ENCODE data around the gene DGKI. TPM values are rescaled to one million over a fixed set of nuclear protein-coding genes. Genes with fewer than 3 reads are reported as not detected.

The DGKI gene
- total RNA-seq, 1 experiment from 2014 or later: 0.15 TPM

DNA sequence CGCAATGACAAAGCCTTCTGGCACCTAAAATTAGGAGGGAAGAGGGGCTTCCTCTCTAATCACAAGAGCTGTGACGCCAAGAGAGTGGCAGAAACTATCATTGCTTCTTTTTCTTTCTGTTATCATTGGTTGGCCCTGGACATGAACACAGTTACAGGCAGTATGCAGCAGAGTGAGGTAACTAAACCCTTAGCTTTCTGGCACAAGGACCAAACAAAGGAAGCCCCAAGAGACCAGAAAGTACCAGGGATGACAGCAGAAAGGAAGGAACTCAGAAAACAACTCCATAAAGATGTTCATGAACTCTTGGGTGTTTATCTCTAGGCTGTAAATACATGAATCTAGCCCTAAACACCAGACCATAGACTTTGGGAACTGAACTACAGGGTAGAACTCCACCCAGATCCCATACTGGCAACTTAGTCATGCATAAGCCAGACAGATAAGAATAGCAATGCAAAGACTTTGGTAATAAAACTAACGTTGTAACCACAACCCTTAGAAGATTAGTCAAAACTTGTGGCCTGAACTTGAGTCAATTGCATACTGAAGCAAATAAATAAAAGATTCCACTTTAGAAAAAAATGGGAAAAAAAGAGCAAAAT, 307.6 kb downstream of the DGKI start:
- intact Hi-C loops (cut with micrococcal nuclease): no loop called here
- Histone ChIP-seq H3K27ac (ENCODE audit: low read depth, low read length) (no peak overlapping the region), H4K20me1 (ENCODE audit: insufficient read depth) (no peaks in the 10 kb centered on the region), H3K4me1 (ENCODE audit: control insufficient read depth in 1 of 2, insufficient read depth in 2 of 2, low read length in 2 of 2) (no peaks in the 10 kb centered on the region), H3K4me2 (ENCODE audit: low read length) (no peak overlapping the region), H3K9me2 (ENCODE audit: insufficient read depth) (no peaks in the 10 kb centered on the region), H3K9me3 (ENCODE audit: control insufficient read depth in 1 of 2, insufficient read depth in 1 of 2, low read depth in 1 of 2, low read length in 2 of 2) (no peaks in the 10 kb centered on the region), H3K79me2 (ENCODE audit: insufficient read depth, low read length) (no peaks in the 10 kb centered on the region), H2AFZ (ENCODE audit: low read depth, low read length, poor library complexity, severe bottlenecking) (no peak overlapping the region), H3K9ac (ENCODE audit: low read length) (no peak overlapping the region), H3K27me3 (ENCODE audit: insufficient read depth, low read length) (no peaks in the 10 kb centered on the region), H3K36me3 (ENCODE audit: control insufficient read depth in 1 of 2, insufficient read depth in 2 of 2, low read length in 2 of 2) (no peaks in the 10 kb centered on the region), H3K4me3 (replicated peaks in 1 of 2; ENCODE audit: low read depth in 1 of 2, low read length in 2 of 2) (no peak overlapping the region)
- CTCF ChIA-PET: no interaction called here
- ATAC-seq (no peak), DNase-seq (ENCODE audit: low read depth, low spot score) (no peak)
- POLR2A ChIA-PET: no interaction called here
- RAD21 ChIA-PET (ENCODE audit: low non-redundant PET in 1 of 2, low total read pairs in 2 of 2, uncharacterized antibody in 2 of 2, unreplicated experiment in 2 of 2): no interaction called here
- no peak for TF ChIP-seq ZNF274 (IDR thresholded peaks at IDR 0.05; ENCODE audit: low read depth, low read length)
- TF ChIP-seq CEBPB (IDR thresholded peaks at IDR 0.05; ENCODE audit: low read depth): no peak
- TF ChIP-seq, protein P1, sequence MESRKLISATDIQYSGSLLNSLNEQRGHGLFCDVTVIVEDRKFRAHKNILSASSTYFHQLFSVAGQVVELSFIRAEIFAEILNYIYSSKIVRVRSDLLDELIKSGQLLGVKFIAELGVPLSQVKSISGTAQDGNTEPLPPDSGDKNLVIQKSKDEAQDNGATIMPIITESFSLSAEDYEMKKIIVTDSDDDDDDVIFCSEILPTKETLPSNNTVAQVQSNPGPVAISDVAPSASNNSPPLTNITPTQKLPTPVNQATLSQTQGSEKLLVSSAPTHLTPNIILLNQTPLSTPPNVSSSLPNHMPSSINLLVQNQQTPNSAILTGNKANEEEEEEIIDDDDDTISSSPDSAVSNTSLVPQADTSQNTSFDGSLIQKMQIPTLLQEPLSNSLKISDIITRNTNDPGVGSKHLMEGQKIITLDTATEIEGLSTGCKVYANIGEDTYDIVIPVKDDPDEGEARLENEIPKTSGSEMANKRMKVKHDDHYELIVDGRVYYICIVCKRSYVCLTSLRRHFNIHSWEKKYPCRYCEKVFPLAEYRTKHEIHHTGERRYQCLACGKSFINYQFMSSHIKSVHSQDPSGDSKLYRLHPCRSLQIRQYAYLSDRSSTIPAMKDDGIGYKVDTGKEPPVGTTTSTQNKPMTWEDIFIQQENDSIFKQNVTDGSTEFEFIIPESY (IDR thresholded peaks at IDR 0.05; ENCODE audit: extremely low read depth, insufficient replicate concordance, low read length): no peak
- TF ChIP-seq SRF (IDR thresholded peaks at IDR 0.05; ENCODE audit: low read depth): no peak
- no peak for TF ChIP-seq EZH2 (IDR thresholded peaks at IDR 0.05)
- TF ChIP-seq, protein P2, sequence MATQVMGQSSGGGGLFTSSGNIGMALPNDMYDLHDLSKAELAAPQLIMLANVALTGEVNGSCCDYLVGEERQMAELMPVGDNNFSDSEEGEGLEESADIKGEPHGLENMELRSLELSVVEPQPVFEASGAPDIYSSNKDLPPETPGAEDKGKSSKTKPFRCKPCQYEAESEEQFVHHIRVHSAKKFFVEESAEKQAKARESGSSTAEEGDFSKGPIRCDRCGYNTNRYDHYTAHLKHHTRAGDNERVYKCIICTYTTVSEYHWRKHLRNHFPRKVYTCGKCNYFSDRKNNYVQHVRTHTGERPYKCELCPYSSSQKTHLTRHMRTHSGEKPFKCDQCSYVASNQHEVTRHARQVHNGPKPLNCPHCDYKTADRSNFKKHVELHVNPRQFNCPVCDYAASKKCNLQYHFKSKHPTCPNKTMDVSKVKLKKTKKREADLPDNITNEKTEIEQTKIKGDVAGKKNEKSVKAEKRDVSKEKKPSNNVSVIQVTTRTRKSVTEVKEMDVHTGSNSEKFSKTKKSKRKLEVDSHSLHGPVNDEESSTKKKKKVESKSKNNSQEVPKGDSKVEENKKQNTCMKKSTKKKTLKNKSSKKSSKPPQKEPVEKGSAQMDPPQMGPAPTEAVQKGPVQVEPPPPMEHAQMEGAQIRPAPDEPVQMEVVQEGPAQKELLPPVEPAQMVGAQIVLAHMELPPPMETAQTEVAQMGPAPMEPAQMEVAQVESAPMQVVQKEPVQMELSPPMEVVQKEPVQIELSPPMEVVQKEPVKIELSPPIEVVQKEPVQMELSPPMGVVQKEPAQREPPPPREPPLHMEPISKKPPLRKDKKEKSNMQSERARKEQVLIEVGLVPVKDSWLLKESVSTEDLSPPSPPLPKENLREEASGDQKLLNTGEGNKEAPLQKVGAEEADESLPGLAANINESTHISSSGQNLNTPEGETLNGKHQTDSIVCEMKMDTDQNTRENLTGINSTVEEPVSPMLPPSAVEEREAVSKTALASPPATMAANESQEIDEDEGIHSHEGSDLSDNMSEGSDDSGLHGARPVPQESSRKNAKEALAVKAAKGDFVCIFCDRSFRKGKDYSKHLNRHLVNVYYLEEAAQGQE (IDR thresholded peaks at IDR 0.05; ENCODE audit: low read depth): no peak
- no peak for TF ChIP-seq CBX3 (IDR thresholded peaks at IDR 0.05; ENCODE audit: low read depth)
- TF ChIP-seq POLR2A (IDR thresholded peaks at IDR 0.05; ENCODE audit: borderline replicate concordance, extremely low read depth, insufficient read depth, insufficient read length): no peak
- TF ChIP-seq JUND (IDR thresholded peaks at IDR 0.05): no peak
- no TSS peak for BruUV-seq (replicated peaks)

Data from HCT116 (cell line).